HCT116 (cell line): Measurements from ENCODE around the gene IFITM5. TPM values are rescaled to one million over a fixed set of nuclear protein-coding genes. Genes with fewer than 3 reads are reported as not detected.

Source experiments
- ATAC-seq: fragments of 200-7000 bp; cut with Tn5 transposase; 2 replicates; pipeline ENCODE4 v1.9.1; 2020; ENCODE audit warnings: mild to moderate bottlenecking, moderate library complexity
- BruUV-seq: library from RNA; stranded (reverse); fragments of 400-500 nt; replicated peaks from 2 replicates; lab custom pipeline; 2021; lab: Mats Ljungman, UMichigan
- CTCF ChIA-PET: fragments of 300-600 bp; sonication (Branson Sonifier 250); formaldehyde crosslinking; loops from one replicate; lab custom pipeline; 2021; ENCODE audit warnings: antibody characterized with exemption; lab: Charles Lee
- POLR2A ChIA-PET: fragments of 300-600, 350-600 bp; sonication (Branson Sonifier 250); formaldehyde crosslinking; loops from one replicate; lab custom pipeline; 2021; ENCODE audit warnings: antibody characterized with exemption; lab: Charles Lee
- RAD21 ChIA-PET, 2 experiments: fragments of 300-600 bp; sonication (Branson Sonifier 250); formaldehyde crosslinking; loops; one replicate each; lab custom pipeline; 2023; ENCODE audit warnings: low total read pairs in 2 of 2; ENCODE audit not compliant: uncharacterized antibody in 2 of 2, unreplicated experiment in 2 of 2, low non-redundant PET in 1 of 2; lab: Charles Lee
- DNase-seq: peaks from one replicate; pipeline ENCODE4 v3.0.0-alpha.2; 2010; ENCODE audit warnings: low read depth, low spot score
- H2AFZ ChIP-seq: fragments of 200-600 bp; shearing (Covaris generic), sonication (generic); 2 replicates; pipeline ENCODE4 v1.6.1; 2017; ENCODE audit warnings: low read depth, mixed run types, mixed read lengths, antibody characterized with exemption, low read length; ENCODE audit not compliant: poor library complexity, severe bottlenecking
- H3K27ac ChIP-seq: 2 replicates; pipeline ENCODE4 v1.5.1; 2012; ENCODE audit warnings: low read depth, low read length
- H3K27me3 ChIP-seq: fragments of 200-600 bp; sonication (generic); 2 replicates; pipeline ENCODE4 v1.6.1; 2016; ENCODE audit warnings: mixed run types, low read length, mixed read lengths; ENCODE audit not compliant: insufficient read depth
- H3K36me3 ChIP-seq, 2 experiments: fragments of 200-500 bp in 1 of 2; fragments of 200-600 bp in 1 of 2; sonication (Bioruptor generic) in 1 of 2; sonication (generic) in 1 of 2; 2 replicates each; pipeline versions ENCODE4 v1.5.1 to v1.6.1; 2014 to 2016; ENCODE audit warnings: low read length in 2 of 2, inconsistent platforms in 1 of 2, mixed read lengths in 1 of 2, mixed run types in 1 of 2; ENCODE audit not compliant: insufficient read depth in 2 of 2, control insufficient read depth in 1 of 2
- H3K4me1 ChIP-seq, 2 experiments: fragments of 200-600 bp in 1 of 2; sonication (generic) in 1 of 2; 2 replicates each; pipeline versions ENCODE4 v1.5.1 to v1.6.1; 2012 to 2017; ENCODE audit warnings: low read length in 2 of 2, inconsistent platforms in 1 of 2, mild to moderate bottlenecking in 1 of 2, mixed read lengths in 1 of 2, mixed run types in 1 of 2, moderate library complexity in 1 of 2; ENCODE audit not compliant: insufficient read depth in 2 of 2, control insufficient read depth in 1 of 2
- H3K4me2 ChIP-seq: fragments of 200-600 bp; sonication (generic); 2 replicates; pipeline ENCODE4 v1.6.1; 2017; ENCODE audit warnings: mixed run types, low read length, mixed read lengths
- H3K4me3 ChIP-seq, 2 experiments: fragments of 200-600 bp in 1 of 2; sonication (generic) in 1 of 2; replicated peaks in 1 of 2; 2 replicates each; pipeline ENCODE4 v1.5.1; 2011 to 2016; ENCODE audit warnings: low read length in 2 of 2, control low read depth in 1 of 2, low read depth in 1 of 2, mild to moderate bottlenecking in 1 of 2, mixed read lengths in 1 of 2, mixed run types in 1 of 2
- H3K79me2 ChIP-seq: fragments of 200-600 bp; sonication (generic); 2 replicates; pipeline ENCODE4 v1.6.1; 2017; ENCODE audit warnings: mild to moderate bottlenecking, mixed run types, low read length, moderate library complexity, mixed read lengths; ENCODE audit not compliant: insufficient read depth
- H3K9ac ChIP-seq: fragments of 200-600 bp; sonication (generic); 2 replicates; pipeline ENCODE4 v1.6.1; 2016; ENCODE audit warnings: low read length, mixed read lengths
- H3K9me2 ChIP-seq: fragments of 200-600 bp; sonication (generic), shearing (Covaris generic); 2 replicates; pipeline ENCODE4 v1.6.1; 2017; ENCODE audit warnings: mixed run types, mild to moderate bottlenecking, moderate library complexity; ENCODE audit not compliant: insufficient read depth
- H3K9me3 ChIP-seq, 2 experiments: fragments of 200-500 bp in 1 of 2; fragments of 200-600 bp in 1 of 2; sonication (Bioruptor generic) in 1 of 2; sonication (generic) in 1 of 2; 2 replicates each; pipeline ENCODE4 v1.6.1; 2014 to 2017; ENCODE audit warnings: low read length in 2 of 2, mixed read lengths in 2 of 2, inconsistent platforms in 1 of 2, low read depth in 1 of 2, mild to moderate bottlenecking in 1 of 2, mixed run types in 1 of 2, moderate library complexity in 1 of 2; ENCODE audit not compliant: control insufficient read depth in 1 of 2, insufficient read depth in 1 of 2
- H4K20me1 ChIP-seq: fragments of 200-600 bp; sonication (generic), shearing (Covaris generic); 2 replicates; pipeline ENCODE4 v1.6.1; 2017; ENCODE audit warnings: mixed run types, mild to moderate bottlenecking, moderate library complexity; ENCODE audit not compliant: insufficient read depth
- CEBPB ChIP-seq: IDR thresholded peaks from 2 replicates; pipeline ENCODE4 v1.6.1; 2012; ENCODE audit warnings: low read depth
- EGR1 ChIP-seq: IDR thresholded peaks from 2 replicates; pipeline ENCODE4 v1.6.1; 2012; ENCODE audit warnings: low read depth
- ELF1 ChIP-seq: IDR thresholded peaks from 2 replicates; pipeline ENCODE4 v1.6.1; 2012; ENCODE audit warnings: low read depth, borderline replicate concordance
- EZH2 ChIP-seq: fragments of 200-600 bp; sonication (generic); IDR thresholded peaks from 2 replicates; pipeline ENCODE4 v1.6.1; 2017; ENCODE audit warnings: antibody characterized with exemption, mixed run types
- EZH2phosphoT487 ChIP-seq: fragments of 200-600 bp; IDR thresholded peaks from 2 replicates; pipeline ENCODE4 v1.6.1; 2018; ENCODE audit warnings: antibody characterized with exemption, borderline replicate concordance
- FOSL1 ChIP-seq: IDR thresholded peaks from 2 replicates; pipeline ENCODE4 v1.6.1; 2012; ENCODE audit warnings: low read depth
- RAD21 ChIP-seq: IDR thresholded peaks from 2 replicates; pipeline ENCODE4 v1.6.1; 2012; ENCODE audit warnings: low read depth, mild to moderate bottlenecking
- SP1 ChIP-seq: IDR thresholded peaks from 2 replicates; pipeline ENCODE4 v1.6.1; 2012; ENCODE audit warnings: low read depth
- SRF ChIP-seq: IDR thresholded peaks from 2 replicates; pipeline ENCODE4 v1.6.1; 2012; ENCODE audit warnings: low read depth
- TCF7L2 ChIP-seq: IDR thresholded peaks from 2 replicates; pipeline ENCODE4 v1.7.0; 2011; ENCODE audit warnings: borderline replicate concordance, inconsistent platforms; ENCODE audit not compliant: insufficient read depth, insufficient read length; ENCODE audit errors: extremely low read depth
- ZFX ChIP-seq: fragments of 450-650 bp; IDR thresholded peaks from 2 replicates; pipeline ENCODE4 v1.6.1; 2017
- intact Hi-C: fragments of 100-400 bp; cut with micrococcal nuclease; formaldehyde crosslinking; loops from 2 replicates; pipeline ENCODE4 v1.10.0; 2022
- total RNA-seq: library from RNA; stranded (reverse); gene quantifications from one replicate; pipeline ENCODE4 v1.2.1, GENCODE V29; 2021; ENCODE audit not compliant: unreplicated experiment

Gene IFITM5
- total RNA-seq, 1 experiment from 2014 or later = not detected

- H3K36me3 ChIP-seq = no peaks in the 10 kb centered on the region
- no TSS peak for BruUV-seq
- ChIA-PET CTCF (no interaction called here), POLR2A (no interaction called here), RAD21 (no interaction called here)
- H3K9me3 ChIP-seq = no peaks in the 10 kb centered on the region
- no peak overlapping the region for H3K9ac ChIP-seq
- H2AFZ ChIP-seq = no peak overlapping the region
- no peak overlapping the region for H3K4me2 ChIP-seq
- H4K20me1 ChIP-seq = no peaks in the 10 kb centered on the region
- H3K4me3 ChIP-seq = no peak overlapping the region
- DNase-seq (no peak), ATAC-seq (no peak)
- no peaks in the 10 kb centered on the region for H3K27me3 ChIP-seq
- no peaks in the 10 kb centered on the region for H3K79me2 ChIP-seq
- H3K27ac ChIP-seq = no peak overlapping the region
- intact Hi-C loops = no loop called here
- TF ChIP-seq RAD21 = no peak
- no peak for TF ChIP-seq SP1
- TF ChIP-seq ELF1 = no peak
- TF ChIP-seq EZH2phosphoT487 = no peak
- TF ChIP-seq SRF = no peak
- no peak for TF ChIP-seq TCF7L2
- no peak for TF ChIP-seq EZH2
- no peak for TF ChIP-seq FOSL1
- no peak for TF ChIP-seq CEBPB
- no peak for TF ChIP-seq EGR1
- no peak for TF ChIP-seq ZFX
- H3K4me1 ChIP-seq = peaks cover 0 to 3% of the 10 kb centered on the region in 2 experiments; a peak in 1 of 4 replicates
- no peaks in the 10 kb centered on the region for H3K9me2 ChIP-seq
Measured at GRCh38 chr11:279040-279965, 20.0 kb downstream of the IFITM5 start.
